Astrocyte (in vitro differentiated cells and primary cell): ENCODE data around the gene TMEM219. TPM values are rescaled to one million over a fixed set of nuclear protein-coding genes. Genes with fewer than 3 reads are reported as not detected.

Source experiments
- DNase-seq: peaks from one replicate; pipeline ENCODE4 v3.0.0-alpha.2; 2010; ENCODE audit warnings: low read depth
- FAIRE-seq: peaks from 2 replicates; lab custom pipeline; 2011; peaks lifted over from hg19 to GRCh38; lab: Jason Lieb, UNC
- H2AFZ ChIP-seq: 2 replicates; pipeline ENCODE4 v1.6.0; 2012; ENCODE audit warnings: low read depth, low read length, inconsistent platforms
- H3K27ac ChIP-seq: 2 replicates; pipeline ENCODE4 v1.5.1; 2011; ENCODE audit warnings: low read depth, low read length, inconsistent platforms
- H3K27me3 ChIP-seq: 2 replicates; pipeline ENCODE4 v1.6.0; 2011; ENCODE audit warnings: low read length, inconsistent platforms; ENCODE audit not compliant: insufficient read depth
- H3K36me3 ChIP-seq: 2 replicates; pipeline ENCODE4 v1.5.1; 2011; ENCODE audit warnings: low read length, inconsistent platforms; ENCODE audit not compliant: insufficient read depth
- H3K4me1 ChIP-seq: 2 replicates; pipeline ENCODE4 v1.5.1; 2011; ENCODE audit warnings: low read length, inconsistent platforms; ENCODE audit not compliant: insufficient read depth
- H3K4me2 ChIP-seq: 2 replicates; pipeline ENCODE4 v1.6.0; 2012; ENCODE audit warnings: low read length, inconsistent platforms
- H3K4me3 ChIP-seq: 2 replicates; pipeline ENCODE4 v1.5.1; 2011; ENCODE audit warnings: low read depth, mild to moderate bottlenecking, low read length, inconsistent platforms; ENCODE audit not compliant: insufficient read depth
- H3K79me2 ChIP-seq: 2 replicates; pipeline ENCODE4 v1.6.0; 2012; ENCODE audit warnings: mild to moderate bottlenecking, low read length, inconsistent platforms; ENCODE audit not compliant: insufficient read depth
- H3K9ac ChIP-seq: 2 replicates; pipeline ENCODE4 v1.6.0; 2012; ENCODE audit warnings: mild to moderate bottlenecking, low read length, inconsistent platforms
- H3K9me3 ChIP-seq: 2 replicates; pipeline ENCODE4 v1.5.1; 2012; ENCODE audit warnings: low read depth, mild to moderate bottlenecking, low read length, inconsistent platforms; ENCODE audit not compliant: insufficient read depth
- H4K20me1 ChIP-seq: 2 replicates; pipeline ENCODE4 v1.6.0; 2012; ENCODE audit warnings: low read length, inconsistent platforms; ENCODE audit not compliant: insufficient read depth
- H3K27ac Mint-ChIP-seq: one replicate; pipeline ENCODE4 v1.8.0; 2021; ENCODE audit warnings: mild to moderate bottlenecking, mixed read lengths; ENCODE audit not compliant: unreplicated experiment
- H3K27me3 Mint-ChIP-seq: one replicate; pipeline ENCODE4 v1.8.0; 2021; ENCODE audit warnings: low read depth, mixed read lengths; ENCODE audit not compliant: unreplicated experiment
- H3K36me3 Mint-ChIP-seq: one replicate; pipeline ENCODE4 v1.8.0; 2021; ENCODE audit warnings: low read depth, mixed read lengths; ENCODE audit not compliant: unreplicated experiment
- H3K4me1 Mint-ChIP-seq: one replicate; pipeline ENCODE4 v1.8.0; 2021; ENCODE audit warnings: low read depth, mixed read lengths; ENCODE audit not compliant: unreplicated experiment
- H3K4me3 Mint-ChIP-seq: one replicate; pipeline ENCODE4 v1.8.0; 2021; ENCODE audit warnings: mild to moderate bottlenecking, moderate library complexity, mixed read lengths; ENCODE audit not compliant: unreplicated experiment
- H3K9me3 Mint-ChIP-seq: one replicate; pipeline ENCODE4 v1.8.0; 2021; ENCODE audit warnings: mild to moderate bottlenecking, mixed read lengths; ENCODE audit not compliant: unreplicated experiment
- EZH2 ChIP-seq: IDR thresholded peaks from 2 replicates; pipeline ENCODE4 v1.6.1; 2012; ENCODE audit warnings: mild to moderate bottlenecking, low read length, inconsistent platforms; ENCODE audit not compliant: insufficient read depth
- total RNA-seq: library from RNA; stranded (reverse); gene quantifications from 2 replicates; pipeline ENCODE4 v1.2.1, GENCODE V29; 2021
- TF ChIP-seq, protein P1 (sequence below): IDR thresholded peaks from 2 replicates; pipeline ENCODE4 v1.5.1; 2011; ENCODE audit warnings: low read depth, mild to moderate bottlenecking, inconsistent platforms, low read length, moderate library complexity; ENCODE audit not compliant: insufficient read depth

Gene TMEM219
- total RNA-seq, 1 donor from 2014 or later, result 96.6 TPM

DNA sequence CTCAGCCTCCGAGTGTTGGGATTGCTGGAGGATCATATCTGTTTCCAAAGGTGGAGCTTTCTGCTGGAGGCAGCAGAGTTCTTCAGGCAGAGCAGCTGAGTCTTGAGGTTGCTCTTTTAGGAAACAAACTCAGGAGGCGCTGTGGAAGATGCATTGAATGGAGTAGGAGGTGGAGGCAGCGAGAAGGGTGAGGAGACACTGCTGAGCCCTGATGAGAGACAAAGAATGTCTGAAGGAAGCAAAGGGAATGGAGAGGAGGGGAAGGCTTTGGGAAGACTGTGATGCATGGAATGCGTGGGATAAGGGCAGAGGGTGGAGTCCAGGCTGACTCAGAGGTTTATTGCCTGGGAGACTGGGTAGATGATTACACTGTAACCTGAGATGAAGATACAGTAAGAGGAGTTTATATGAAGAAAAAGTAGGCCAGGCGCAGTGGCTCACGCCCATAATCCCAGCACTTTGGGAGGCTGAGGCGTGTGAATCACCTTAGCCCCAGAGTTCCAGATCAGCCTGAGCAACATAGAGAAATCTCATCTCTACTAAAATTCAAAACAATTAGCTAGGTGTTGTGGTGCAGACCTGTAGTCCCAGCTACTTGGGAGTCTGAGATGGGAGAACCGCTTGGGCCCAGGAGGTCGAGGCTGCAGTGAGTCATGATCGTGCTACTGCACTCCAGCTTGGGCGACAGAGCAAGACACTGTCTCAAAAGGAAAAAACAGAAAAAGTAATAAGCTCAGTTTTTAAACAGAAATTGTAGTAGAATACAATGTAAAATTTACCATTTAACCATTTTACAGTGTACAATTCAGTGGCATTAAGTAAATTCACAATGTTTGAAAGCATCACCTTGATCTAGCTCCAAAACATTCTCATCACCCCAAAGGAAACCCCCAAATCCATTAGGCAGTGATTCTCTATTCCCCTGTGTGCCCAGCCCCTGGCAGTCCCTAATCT is 17.8 kb upstream of the TMEM219 start:
- Histone ChIP-seq H3K36me3 (no peaks in the 10 kb centered on the region), H2AFZ (peak overlapping the region; percentile 21), H3K4me3 (peak overlapping the region; percentile 38), H3K79me2 (no peaks in the 10 kb centered on the region), H4K20me1 (no peaks in the 10 kb centered on the region), H3K9me3 (no peaks in the 10 kb centered on the region), H3K27me3 (no peaks in the 10 kb centered on the region), H3K27ac (peak overlapping the region; percentile 90), H3K4me1 (peaks cover 16% of the 10 kb centered on the region), H3K4me2 (peak overlapping the region; percentile 77), H3K9ac (peak overlapping the region; percentile 68)
- DNase-seq, result peak; percentile 99
- H3K27me3 Mint-ChIP-seq, result no peaks in the 10 kb centered on the region
- peaks cover 16% of the 10 kb centered on the region for H3K4me1 Mint-ChIP-seq
- no peaks in the 10 kb centered on the region for H3K9me3 Mint-ChIP-seq
- H3K27ac Mint-ChIP-seq, result peak overlapping the region; percentile 98
- no peak for TF ChIP-seq EZH2
- TF ChIP-seq, protein P1, sequence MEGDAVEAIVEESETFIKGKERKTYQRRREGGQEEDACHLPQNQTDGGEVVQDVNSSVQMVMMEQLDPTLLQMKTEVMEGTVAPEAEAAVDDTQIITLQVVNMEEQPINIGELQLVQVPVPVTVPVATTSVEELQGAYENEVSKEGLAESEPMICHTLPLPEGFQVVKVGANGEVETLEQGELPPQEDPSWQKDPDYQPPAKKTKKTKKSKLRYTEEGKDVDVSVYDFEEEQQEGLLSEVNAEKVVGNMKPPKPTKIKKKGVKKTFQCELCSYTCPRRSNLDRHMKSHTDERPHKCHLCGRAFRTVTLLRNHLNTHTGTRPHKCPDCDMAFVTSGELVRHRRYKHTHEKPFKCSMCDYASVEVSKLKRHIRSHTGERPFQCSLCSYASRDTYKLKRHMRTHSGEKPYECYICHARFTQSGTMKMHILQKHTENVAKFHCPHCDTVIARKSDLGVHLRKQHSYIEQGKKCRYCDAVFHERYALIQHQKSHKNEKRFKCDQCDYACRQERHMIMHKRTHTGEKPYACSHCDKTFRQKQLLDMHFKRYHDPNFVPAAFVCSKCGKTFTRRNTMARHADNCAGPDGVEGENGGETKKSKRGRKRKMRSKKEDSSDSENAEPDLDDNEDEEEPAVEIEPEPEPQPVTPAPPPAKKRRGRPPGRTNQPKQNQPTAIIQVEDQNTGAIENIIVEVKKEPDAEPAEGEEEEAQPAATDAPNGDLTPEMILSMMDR, result peak; percentile 43
- H3K36me3 Mint-ChIP-seq, result peaks cover 2% of the 10 kb centered on the region
- peak overlapping the region; percentile 41 for H3K4me3 Mint-ChIP-seq
- FAIRE-seq, result no peak

DNA sequence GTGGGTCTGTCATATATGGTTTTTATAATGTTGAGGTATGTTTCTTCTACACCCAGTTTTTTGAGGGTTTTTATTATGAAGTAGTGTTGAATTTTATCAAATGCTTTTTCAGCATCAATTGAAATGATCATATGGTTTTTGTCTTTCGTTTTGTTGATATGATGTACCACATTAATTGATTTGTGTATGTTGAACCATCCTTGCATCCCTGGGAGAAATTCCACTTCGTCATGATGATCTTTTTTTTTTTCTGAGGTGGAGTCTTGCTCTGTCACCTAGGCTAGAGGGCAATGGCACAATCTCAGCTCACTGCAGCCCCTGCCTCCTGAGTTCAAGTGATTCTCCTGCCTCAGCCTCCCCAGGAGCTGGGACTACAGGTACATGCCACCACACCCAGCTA is 14.0 kb upstream of the TMEM219 start:
- no peak overlapping the region for H3K27ac ChIP-seq
- Mint-ChIP-seq H3K27ac (no peak overlapping the region), H3K4me1 (peaks cover 15% of the 10 kb centered on the region), H3K4me3 (no peak overlapping the region), H3K27me3 (no peaks in the 10 kb centered on the region), H3K36me3 (peaks cover 4% of the 10 kb centered on the region), H3K9me3 (peaks cover 6% of the 10 kb centered on the region)
- no peak for DNase-seq
- H4K20me1 ChIP-seq, result no peaks in the 10 kb centered on the region
- no peaks in the 10 kb centered on the region for H3K79me2 ChIP-seq
- no peak for FAIRE-seq
- H2AFZ ChIP-seq, result no peak overlapping the region
- H3K27me3 ChIP-seq, result no peaks in the 10 kb centered on the region
- H3K4me1 ChIP-seq, result peaks cover 16% of the 10 kb centered on the region
- H3K9me3 ChIP-seq, result no peaks in the 10 kb centered on the region
- TF ChIP-seq EZH2, result no peak
- TF ChIP-seq, protein P1, result no peak
- no peaks in the 10 kb centered on the region for H3K36me3 ChIP-seq
- no peak overlapping the region for H3K9ac ChIP-seq
- H3K4me2 ChIP-seq, result no peak overlapping the region
- H3K4me3 ChIP-seq, result no peak overlapping the region
